Measurements from ENCODE around the gene LZTS2. TPM values are rescaled to one million over a fixed set of nuclear protein-coding genes. Genes with fewer than 3 reads are reported as not detected.

LZTS2 gene
- 10 to 100 TPM in 3 of 6 experiments, 1 to 10 TPM in 3; 5.6 to 17.5 (median 11.0) TPM for total RNA-seq
- long read RNA-seq = 0 reads

- peak within 1 kb of the TSS; percentile 77 to 81 (median 78) for H3K4me3 ChIP-seq
- ATAC-seq = no peak
Measured at GRCh38 chr10:100999742-101000126, at the start of gene LZTS2. Gene LZTS2, plus strand, starts transcription at chr10:100999808. Its CDS starts 2,731 bp downstream, at chr10:101002539.

GRCh38 chr10:100960251-100960650 is 39.4 kb upstream of the LZTS2 start:
- Histone ChIP-seq H3K27ac (no peak overlapping the region), H3K27me3 (no peaks in the 10 kb centered on the region), H3K4me3 (no peak overlapping the region), H3K9me3 (no peaks in the 10 kb centered on the region), H3K4me1 (peaks cover 0 to 17% (median 5%) of the 10 kb centered on the region in 4 donors), H3K36me3 (peaks cover 4 to 24% (median 19%) of the 10 kb centered on the region in 4 donors)
- no peak for ATAC-seq
- intact Hi-C loops (cut with DNase I) = no loop called here
- no peak for DNase-seq
- TF ChIP-seq POLR2A (IDR thresholded peaks at IDR 0.05) = no peak
- TF ChIP-seq CTCF (IDR thresholded peaks at IDR 0.05) = no peak

More at GRCh38 chr10:100999742-101000126, at the start of gene LZTS2:
- Histone ChIP-seq H3K36me3 (no peaks in the 10 kb centered on the region), H3K27me3 (no peaks in the 10 kb centered on the region), H3K9me3 (no peaks in the 10 kb centered on the region), H3K4me1 (peaks cover 0 to 18% (median 3%) of the 10 kb centered on the region in 4 donors), H3K27ac (peak within 1 kb of the TSS; percentile 96 to 100 (median 97))
- no CpG with 5 or more reads among the region's 44 CpGs for WGBS (ENCODE audit: insufficient coverage, low coverage, low lambda C conversion rate, missing lambda C conversion rate)
- no peak for DNase-seq
- no peak for TF ChIP-seq POLR2A (IDR thresholded peaks at IDR 0.05)
- no peak for TF ChIP-seq CTCF (IDR thresholded peaks at IDR 0.05)
- intact Hi-C loops (cut with DNase I) = loop anchor here in 1 of 2 donors (10.0 kb wide), 1 partner anchor 335 kb away; no protein-coding TSS in a partner anchor

GRCh38 chr10:100962351-100963080 is 37.1 kb upstream of the LZTS2 start:
- WGBS (ENCODE audit: insufficient coverage, low coverage, low lambda C conversion rate, missing lambda C conversion rate) = 70% methylated on average over 4 of the region's 4 CpGs
- DNase-seq = no peak
- ATAC-seq = peak in 1 of 4 donors; percentile 11
- TF ChIP-seq POLR2A (IDR thresholded peaks at IDR 0.05) = no peak
- no peak for TF ChIP-seq CTCF (IDR thresholded peaks at IDR 0.05)
- Histone ChIP-seq H3K27me3 (no peaks in the 10 kb centered on the region), H3K36me3 (peaks cover 7 to 24% (median 10%) of the 10 kb centered on the region in 4 donors), H3K9me3 (no peaks in the 10 kb centered on the region), H3K4me1 (peaks cover 0 to 17% (median 5%) of the 10 kb centered on the region in 4 donors), H3K4me3 (no peak overlapping the region), H3K27ac (no peak overlapping the region)
- intact Hi-C loops (cut with DNase I) = no loop called here

- DNase-seq (no peak), ATAC-seq (peak in 3 of 4 donors; percentile 44 to 51 (median 47))
- H3K4me1 ChIP-seq = peaks cover 0 to 26% (median 8%) of the 10 kb centered on the region in 4 donors
- no peaks in the 10 kb centered on the region for H3K27me3 ChIP-seq
- TF ChIP-seq POLR2A (IDR thresholded peaks at IDR 0.05) = no peak
- TF ChIP-seq CTCF (IDR thresholded peaks at IDR 0.05) = no peak
- H3K36me3 ChIP-seq = peaks cover 5 to 12% (median 8%) of the 10 kb centered on the region in 4 donors
- intact Hi-C loops (cut with DNase I) = no loop called here
- WGBS (ENCODE audit: insufficient coverage, low coverage, low lambda C conversion rate, missing lambda C conversion rate) = 75% methylated on average over 1 of the region's 1 CpG
- no peak overlapping the region for H3K4me3 ChIP-seq
- no peak overlapping the region for H3K27ac ChIP-seq
- H3K9me3 ChIP-seq = no peaks in the 10 kb centered on the region
Measured at GRCh38 chr10:100963826-100964225, 35.8 kb upstream of the LZTS2 start.

All from right lobe of liver (tissue), 6 donors.